ENCODE measurements around the gene TBC1D1. TPM values are rescaled to one million over a fixed set of nuclear protein-coding genes. Genes with fewer than 3 reads are reported as not detected.
A peak's percentile ranks its signal among the peaks of the same experiment; 100 is the strongest.

The TBC1D1 gene
- polyA plus RNA-seq, 1 donor (not counting 4 experiments of a cell fraction or from before 2014, with no cell fraction given): 32.5 TPM

DNA sequence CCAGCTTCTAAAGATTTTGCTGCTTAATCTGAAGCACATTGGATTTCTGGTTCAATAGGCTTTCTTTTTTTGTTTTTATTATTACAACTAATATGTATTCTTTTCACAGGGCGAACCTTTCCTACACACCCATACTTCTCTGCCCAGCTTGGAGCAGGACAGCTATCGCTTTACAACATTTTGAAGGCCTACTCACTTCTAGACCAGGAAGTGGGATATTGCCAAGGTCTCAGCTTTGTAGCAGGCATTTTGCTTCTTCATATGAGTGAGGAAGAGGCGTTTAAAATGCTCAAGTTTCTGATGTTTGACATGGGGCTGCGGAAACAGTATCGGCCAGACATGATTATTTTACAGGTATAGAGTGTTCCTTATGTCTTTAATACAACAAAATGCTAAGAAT lies 224.7 kb downstream of the TBC1D1 start:
- Histone ChIP-seq H3K36me3 (ENCODE audit: control insufficient read depth in 2 of 2, extremely low read depth in 1 of 2, insufficient read depth in 2 of 2, low read length in 2 of 2) (peaks cover 0 to 10% of the 10 kb centered on the region in 2 experiments), H3K27ac (ENCODE audit: control insufficient read depth, insufficient read depth, low read length) (no peak overlapping the region), H3K9ac (ENCODE audit: control insufficient read depth, extremely low read depth, insufficient read depth, low read length) (no peak overlapping the region), H3K4me1 (ENCODE audit: control insufficient read depth, extremely low read depth, insufficient read depth, low read length) (peaks cover 5% of the 10 kb centered on the region), H2AFZ (ENCODE audit: control insufficient read depth, low read length) (no peak overlapping the region), H4K20me1 (ENCODE audit: control insufficient read depth, extremely low read depth, insufficient read depth, low read length) (no peaks in the 10 kb centered on the region), H3K9me3 (ENCODE audit: control insufficient read depth, low read depth, low read length) (no peaks in the 10 kb centered on the region), H3K4me2 (ENCODE audit: control insufficient read depth, extremely low read depth, insufficient read depth, low read depth, low read length) (no peak overlapping the region), H3K9me1 (ENCODE audit: control insufficient read depth, extremely low read depth, insufficient read depth, low read length) (no peaks in the 10 kb centered on the region), H3K79me2 (ENCODE audit: control insufficient read depth, insufficient read depth, low read length) (no peaks in the 10 kb centered on the region), H3K27me3 (ENCODE audit: control insufficient read depth, extremely low read depth, insufficient read depth, low read length) (no peaks in the 10 kb centered on the region), H3K4me3 (ENCODE audit: control insufficient read depth in 2 of 3, extremely low read depth in 1 of 3, insufficient read depth in 2 of 3, low read depth in 1 of 3, low read length in 3 of 3) (no peak overlapping the region)
- FAIRE-seq (peak; percentile 51), DNase-seq (ENCODE audit: low read depth, low spot score) (no peak)
- TF ChIP-seq, protein P1, sequence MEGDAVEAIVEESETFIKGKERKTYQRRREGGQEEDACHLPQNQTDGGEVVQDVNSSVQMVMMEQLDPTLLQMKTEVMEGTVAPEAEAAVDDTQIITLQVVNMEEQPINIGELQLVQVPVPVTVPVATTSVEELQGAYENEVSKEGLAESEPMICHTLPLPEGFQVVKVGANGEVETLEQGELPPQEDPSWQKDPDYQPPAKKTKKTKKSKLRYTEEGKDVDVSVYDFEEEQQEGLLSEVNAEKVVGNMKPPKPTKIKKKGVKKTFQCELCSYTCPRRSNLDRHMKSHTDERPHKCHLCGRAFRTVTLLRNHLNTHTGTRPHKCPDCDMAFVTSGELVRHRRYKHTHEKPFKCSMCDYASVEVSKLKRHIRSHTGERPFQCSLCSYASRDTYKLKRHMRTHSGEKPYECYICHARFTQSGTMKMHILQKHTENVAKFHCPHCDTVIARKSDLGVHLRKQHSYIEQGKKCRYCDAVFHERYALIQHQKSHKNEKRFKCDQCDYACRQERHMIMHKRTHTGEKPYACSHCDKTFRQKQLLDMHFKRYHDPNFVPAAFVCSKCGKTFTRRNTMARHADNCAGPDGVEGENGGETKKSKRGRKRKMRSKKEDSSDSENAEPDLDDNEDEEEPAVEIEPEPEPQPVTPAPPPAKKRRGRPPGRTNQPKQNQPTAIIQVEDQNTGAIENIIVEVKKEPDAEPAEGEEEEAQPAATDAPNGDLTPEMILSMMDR (optimal IDR thresholded peaks at IDR 0.05 in 1 of 3, IDR thresholded peaks at IDR 0.05 in 1 of 3, conservative IDR thresholded peaks at IDR 0.05 in 1 of 3; ENCODE audit: extremely low read depth in 1 of 3, insufficient read depth in 2 of 3, low read length in 3 of 3): no peak
- TF ChIP-seq EZH2 (IDR thresholded peaks at IDR 0.05; ENCODE audit: low read length): no peak
- dilution Hi-C loops (cut with MboI; ENCODE audit: extremely low pct_ligation_motif_present, low sequenced_read_pairs): no loop called here

DNA sequence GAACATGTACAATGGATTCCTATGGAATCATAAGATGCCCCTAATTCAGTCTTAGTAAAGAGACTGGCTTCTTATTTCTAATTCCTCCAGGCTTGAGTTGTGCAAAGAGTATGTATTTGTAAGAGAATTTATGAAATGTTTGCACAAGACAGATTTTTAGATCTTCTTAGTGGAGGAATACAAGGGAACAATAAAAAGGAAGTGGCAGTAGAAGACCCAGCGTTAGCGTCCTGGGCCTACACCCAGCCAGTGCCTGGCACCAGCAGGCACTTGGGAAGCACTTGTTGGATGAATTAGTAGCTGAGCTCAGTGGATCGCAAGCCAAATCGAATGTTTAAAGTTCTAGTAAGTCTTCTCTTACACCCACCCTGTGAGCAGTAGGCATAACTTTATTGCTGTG lies 226.7 kb downstream of the TBC1D1 start:
- Histone ChIP-seq H2AFZ (ENCODE audit: control insufficient read depth, low read length) (no peak overlapping the region), H4K20me1 (ENCODE audit: control insufficient read depth, extremely low read depth, insufficient read depth, low read length) (no peaks in the 10 kb centered on the region), H3K27ac (ENCODE audit: control insufficient read depth, insufficient read depth, low read length) (no peak overlapping the region), H3K36me3 (ENCODE audit: control insufficient read depth in 2 of 2, extremely low read depth in 1 of 2, insufficient read depth in 2 of 2, low read length in 2 of 2) (peaks cover 0 to 14% of the 10 kb centered on the region in 2 experiments), H3K27me3 (ENCODE audit: control insufficient read depth, extremely low read depth, insufficient read depth, low read length) (no peaks in the 10 kb centered on the region), H3K4me2 (ENCODE audit: control insufficient read depth, extremely low read depth, insufficient read depth, low read depth, low read length) (no peak overlapping the region), H3K4me3 (ENCODE audit: control insufficient read depth in 2 of 3, extremely low read depth in 1 of 3, insufficient read depth in 2 of 3, low read depth in 1 of 3, low read length in 3 of 3) (no peak overlapping the region), H3K79me2 (ENCODE audit: control insufficient read depth, insufficient read depth, low read length) (no peaks in the 10 kb centered on the region), H3K9me1 (ENCODE audit: control insufficient read depth, extremely low read depth, insufficient read depth, low read length) (no peaks in the 10 kb centered on the region), H3K4me1 (ENCODE audit: control insufficient read depth, extremely low read depth, insufficient read depth, low read length) (peaks cover 5% of the 10 kb centered on the region), H3K9me3 (ENCODE audit: control insufficient read depth, low read depth, low read length) (no peaks in the 10 kb centered on the region), H3K9ac (ENCODE audit: control insufficient read depth, extremely low read depth, insufficient read depth, low read length) (no peak overlapping the region)
- FAIRE-seq (no peak), DNase-seq (ENCODE audit: low read depth, low spot score) (no peak)
- dilution Hi-C loops (cut with MboI; ENCODE audit: extremely low pct_ligation_motif_present, low sequenced_read_pairs): no loop called here
- no peak for TF ChIP-seq EZH2 (IDR thresholded peaks at IDR 0.05; ENCODE audit: low read length)
- TF ChIP-seq, protein P1 (optimal IDR thresholded peaks at IDR 0.05 in 1 of 3, IDR thresholded peaks at IDR 0.05 in 1 of 3, conservative IDR thresholded peaks at IDR 0.05 in 1 of 3; ENCODE audit: extremely low read depth in 1 of 3, insufficient read depth in 2 of 3, low read length in 3 of 3): no peak

All from keratinocyte (primary cell).